Endothelial cell of umbilical vein (primary cell): ENCODE data around the gene ASCL3.

ENCODE experiments used
- GATA2 ChIP-seq: IDR thresholded peaks from 2 replicates; pipeline ENCODE4 v1.7.0; 2011; ENCODE audit warnings: low read depth, mild to moderate bottlenecking, moderate library complexity, mixed read lengths, low read length; ENCODE audit not compliant: insufficient read length, insufficient read depth
- POLR2A ChIP-seq: IDR thresholded peaks from 2 replicates; pipeline ENCODE4 v1.6.1; 2012; ENCODE audit warnings: low read depth, mild to moderate bottlenecking, control low read depth, low read length
- TF ChIP-seq, protein P1 (sequence below), 2 donors: IDR thresholded peaks; 1 replicate in 1 of 2; 2 replicates in 1 of 2; pipeline ENCODE4 v1.5.1; 2011; ENCODE audit warnings: low read length in 2 of 2, mild to moderate bottlenecking in 2 of 2, moderate library complexity in 2 of 2, control low read depth in 1 of 2, inconsistent platforms in 1 of 2, low read depth in 1 of 2; ENCODE audit not compliant: insufficient read depth in 1 of 2; ENCODE audit errors: extremely low read depth in 1 of 2
- TF ChIP-seq, protein P2 (sequence below): IDR thresholded peaks from 2 replicates; pipeline ENCODE4 v1.6.1; 2011; ENCODE audit not compliant: insufficient read depth, insufficient read length

DNA sequence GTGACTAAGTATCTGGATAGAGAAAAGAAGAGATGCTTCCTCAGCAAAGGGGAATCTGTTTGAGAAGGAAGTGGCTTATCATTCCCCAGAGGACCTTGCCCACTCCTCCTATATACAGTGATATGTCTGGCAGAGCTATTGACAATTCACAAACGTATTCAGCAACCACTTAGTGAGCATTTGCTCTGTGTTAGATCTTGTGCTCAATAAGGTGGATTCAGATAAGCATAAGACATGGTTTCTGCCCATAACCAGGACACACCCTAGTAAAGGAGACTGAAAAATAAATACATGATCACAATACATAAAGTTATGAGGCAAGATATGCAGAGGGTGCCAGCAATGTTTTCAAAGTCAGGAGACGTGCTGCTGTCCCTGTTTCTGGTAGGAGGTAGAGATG is 20.0 kb upstream of the ASCL3 start:
- no peak for TF ChIP-seq POLR2A
- TF ChIP-seq, protein P1, sequence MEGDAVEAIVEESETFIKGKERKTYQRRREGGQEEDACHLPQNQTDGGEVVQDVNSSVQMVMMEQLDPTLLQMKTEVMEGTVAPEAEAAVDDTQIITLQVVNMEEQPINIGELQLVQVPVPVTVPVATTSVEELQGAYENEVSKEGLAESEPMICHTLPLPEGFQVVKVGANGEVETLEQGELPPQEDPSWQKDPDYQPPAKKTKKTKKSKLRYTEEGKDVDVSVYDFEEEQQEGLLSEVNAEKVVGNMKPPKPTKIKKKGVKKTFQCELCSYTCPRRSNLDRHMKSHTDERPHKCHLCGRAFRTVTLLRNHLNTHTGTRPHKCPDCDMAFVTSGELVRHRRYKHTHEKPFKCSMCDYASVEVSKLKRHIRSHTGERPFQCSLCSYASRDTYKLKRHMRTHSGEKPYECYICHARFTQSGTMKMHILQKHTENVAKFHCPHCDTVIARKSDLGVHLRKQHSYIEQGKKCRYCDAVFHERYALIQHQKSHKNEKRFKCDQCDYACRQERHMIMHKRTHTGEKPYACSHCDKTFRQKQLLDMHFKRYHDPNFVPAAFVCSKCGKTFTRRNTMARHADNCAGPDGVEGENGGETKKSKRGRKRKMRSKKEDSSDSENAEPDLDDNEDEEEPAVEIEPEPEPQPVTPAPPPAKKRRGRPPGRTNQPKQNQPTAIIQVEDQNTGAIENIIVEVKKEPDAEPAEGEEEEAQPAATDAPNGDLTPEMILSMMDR (IDR thresholded peaks at IDR 0.05; ENCODE audit: extremely low read depth in 1 of 2, insufficient read depth in 1 of 2, low read depth in 1 of 2, low read length in 2 of 2) = no peak
- TF ChIP-seq GATA2 = no peak
- TF ChIP-seq, protein P2, sequence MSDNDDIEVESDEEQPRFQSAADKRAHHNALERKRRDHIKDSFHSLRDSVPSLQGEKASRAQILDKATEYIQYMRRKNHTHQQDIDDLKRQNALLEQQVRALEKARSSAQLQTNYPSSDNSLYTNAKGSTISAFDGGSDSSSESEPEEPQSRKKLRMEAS = no peak
